Limb (tissue), 2 donors: ENCODE measurements around the gene BABAM2.
"Not testable (repeated sequence)": the region's sequence is repeated elsewhere in the genome, so short reads cannot be mapped to it uniquely, and the experiment has no call there.

Experiments used
- DNase-seq, 2 donors: peaks; one replicate each; pipeline ENCODE4 v3.0.0-alpha.2; 2016; ENCODE audit errors: extremely low spot score in 2 of 2

The BABAM2 gene

DNA sequence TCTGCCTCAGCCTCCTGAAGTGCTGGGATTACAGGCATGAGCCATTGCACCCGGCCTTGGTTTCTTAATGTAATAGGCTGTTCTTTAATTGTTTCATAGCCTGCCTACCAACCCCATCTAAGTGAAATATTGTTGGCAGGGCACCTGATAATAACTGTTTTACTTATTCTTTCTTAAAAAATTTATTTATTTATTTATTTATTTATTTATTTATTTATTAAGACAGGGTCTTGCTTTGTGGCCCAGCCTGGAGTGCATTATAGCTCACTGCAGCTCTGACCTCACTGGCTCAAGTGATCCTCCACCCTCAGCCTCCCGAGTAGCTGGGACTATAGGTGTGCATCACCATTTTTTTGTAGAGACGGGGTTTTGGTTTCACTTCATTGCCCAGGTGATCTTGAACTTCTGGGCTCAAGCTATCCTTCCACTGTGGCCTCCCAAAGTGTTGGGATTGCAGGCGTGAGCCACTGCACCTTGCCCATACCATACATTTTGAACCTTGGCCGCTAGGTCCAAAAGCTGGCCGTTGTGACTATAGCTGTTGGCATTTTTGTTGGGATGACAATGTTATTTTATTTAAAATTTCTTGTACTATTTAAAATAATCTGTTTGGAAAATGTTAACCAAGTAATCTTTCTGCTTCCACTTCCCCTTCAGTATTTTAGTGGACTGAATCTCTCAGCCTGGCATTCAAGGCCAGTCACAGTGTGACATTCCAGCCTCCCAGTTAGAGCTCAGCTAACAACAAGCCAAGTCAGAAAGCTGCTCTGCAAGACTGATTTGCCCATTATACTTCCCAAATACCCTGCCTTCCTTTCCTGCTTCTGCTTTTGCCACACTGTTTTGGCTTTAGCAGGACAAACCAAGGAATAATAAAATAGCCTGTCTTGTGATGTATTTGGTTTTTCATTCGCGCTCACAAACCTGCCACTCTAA, 52.4 kb downstream of the BABAM2 start:
- no peak for DNase-seq

DNA sequence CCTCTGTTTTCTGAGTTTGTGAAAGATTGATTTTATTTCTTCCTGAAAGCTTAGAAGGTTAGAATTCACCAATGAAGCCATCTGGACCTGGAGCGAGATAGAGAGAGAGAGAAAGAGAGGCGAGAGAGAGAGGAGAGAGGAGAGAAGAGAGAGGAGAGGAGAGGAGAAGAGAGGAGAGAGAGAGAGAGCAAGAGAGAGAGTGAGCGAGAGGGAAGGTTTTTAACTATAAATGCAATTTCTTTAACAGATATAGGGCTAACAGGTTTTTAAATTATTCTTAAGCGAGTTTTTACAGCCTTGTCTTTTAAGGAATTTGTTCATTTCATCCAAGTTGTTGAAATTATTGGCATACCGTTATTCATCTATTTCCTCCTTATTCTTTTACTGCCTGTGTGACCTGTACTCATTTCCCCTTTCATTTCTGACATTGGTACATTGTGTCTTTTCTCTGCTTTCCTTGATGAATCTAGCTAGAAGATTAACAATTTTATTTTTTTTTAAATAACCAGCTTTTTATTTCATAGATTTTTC, 56.1 kb downstream of the BABAM2 start:
- no peak for DNase-seq

GRCh38 chr2:27952070-27952469, 61.5 kb downstream of the BABAM2 start:
- DNase-seq, result no peak

DNA sequence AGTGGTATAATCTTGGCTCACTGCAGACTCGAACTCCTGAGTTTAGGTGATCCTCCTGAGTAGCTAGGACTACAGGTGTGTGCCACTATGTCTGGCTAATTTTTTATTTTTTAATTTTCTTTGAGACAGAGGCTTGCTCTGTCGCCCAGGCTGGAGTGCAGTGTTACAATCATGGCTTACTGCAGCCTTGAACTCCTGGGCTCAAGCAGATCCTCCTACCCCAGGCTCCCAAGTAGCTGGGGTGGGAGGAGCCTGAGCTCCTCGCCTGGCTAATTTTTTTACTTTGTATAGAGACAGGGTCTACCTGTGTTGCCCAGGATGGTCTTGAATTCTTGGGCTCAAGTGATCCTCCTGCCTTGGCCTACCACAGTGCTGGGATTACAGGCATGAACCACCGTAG, 62.5 kb downstream of the BABAM2 start:
- no peak for DNase-seq

GRCh38 chr2:27954221-27954673, 63.7 kb downstream of the BABAM2 start:
- DNase-seq, result peak in 1 of 2 donors; percentile 45

GRCh38 chr2:27954771-27955383, 64.3 kb downstream of the BABAM2 start:
- peak; percentile 40 to 70 for DNase-seq

DNA sequence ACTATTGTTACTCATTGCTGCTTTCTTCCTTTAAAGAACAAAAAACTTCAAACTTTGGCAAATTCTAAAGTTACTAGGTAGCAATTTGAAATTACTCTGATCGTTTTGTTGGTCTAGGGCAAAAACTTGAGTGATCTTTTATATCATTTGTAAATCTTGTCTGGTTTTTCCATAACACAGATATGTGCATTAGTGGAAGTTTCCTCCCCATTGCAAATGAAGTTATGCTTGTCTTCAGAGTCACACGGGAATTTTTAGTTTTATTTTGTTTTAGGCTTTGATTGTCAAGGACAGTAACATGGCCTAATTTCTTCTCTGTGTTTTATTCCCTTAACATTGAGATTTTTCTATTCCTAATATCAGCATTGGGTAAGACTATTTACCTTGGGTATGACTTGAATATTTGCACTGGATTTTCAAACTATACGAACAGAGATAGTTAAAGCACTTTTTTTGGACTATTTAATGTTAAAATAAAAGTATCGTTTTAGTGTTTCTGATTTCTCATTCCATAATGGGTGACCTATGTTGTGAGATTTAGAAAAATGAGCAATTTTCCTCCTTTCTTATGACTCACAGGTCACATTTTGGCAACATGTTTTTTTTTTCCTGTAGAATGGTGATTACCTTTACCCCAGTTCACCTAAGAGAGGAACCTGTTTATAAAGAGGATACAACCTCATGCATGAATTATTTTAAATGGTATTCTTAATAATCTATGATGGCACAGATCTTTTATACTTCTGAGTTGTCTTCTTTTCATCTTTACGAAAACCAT, 65.0 kb downstream of the BABAM2 start:
- no peak for DNase-seq

DNA sequence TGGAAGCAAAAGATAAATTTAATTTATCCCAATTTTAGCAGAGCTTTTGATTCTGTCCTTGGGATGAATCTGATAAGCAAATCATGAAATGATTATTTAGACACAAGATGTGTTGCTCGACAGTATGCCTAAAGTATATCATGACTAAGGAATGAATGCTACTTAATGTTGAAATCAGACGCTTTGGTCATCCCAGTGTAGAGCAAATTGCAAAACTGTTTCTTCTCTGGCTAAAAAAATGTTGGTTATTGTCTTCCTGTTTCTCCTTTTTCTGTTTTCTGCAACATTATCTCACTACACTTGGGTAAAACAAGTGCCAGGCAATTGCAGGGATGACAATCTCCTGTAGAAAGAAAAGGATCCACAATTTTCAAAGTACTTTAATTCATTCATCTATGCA, 66.4 kb downstream of the BABAM2 start:
- DNase-seq, result no peak

DNA sequence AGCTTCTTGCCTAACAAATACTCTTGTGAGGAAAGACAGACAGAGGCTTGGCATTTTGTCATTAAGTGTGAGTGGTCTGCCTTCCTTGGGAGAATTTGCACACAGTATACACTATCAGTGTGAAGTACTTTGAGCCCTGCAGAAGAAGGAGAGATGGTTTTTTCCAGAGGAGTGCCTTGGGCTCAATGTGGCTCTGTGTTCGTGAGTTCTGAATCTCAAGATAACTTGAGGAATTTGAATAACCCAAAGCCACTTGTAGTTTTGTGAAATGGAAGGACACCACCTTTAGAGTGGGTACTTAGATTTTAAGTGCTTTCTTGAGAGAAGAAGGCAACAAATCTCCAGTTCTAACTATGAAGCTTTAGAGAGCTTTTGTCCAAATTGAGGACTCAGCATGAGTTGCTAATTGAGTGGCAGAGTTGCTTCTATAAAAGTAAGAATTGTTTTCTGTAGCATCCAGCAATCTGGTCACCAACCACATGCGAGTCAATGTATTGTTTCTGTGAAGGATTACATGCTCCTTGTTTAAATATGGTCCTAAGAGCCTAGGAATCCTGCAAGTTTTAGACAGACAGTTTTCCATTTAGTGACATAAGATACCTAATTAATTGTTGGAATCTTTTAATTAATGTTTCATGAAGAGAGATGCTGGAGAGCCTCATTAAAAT, 68.3 kb downstream of the BABAM2 start:
- no peak for DNase-seq

DNA sequence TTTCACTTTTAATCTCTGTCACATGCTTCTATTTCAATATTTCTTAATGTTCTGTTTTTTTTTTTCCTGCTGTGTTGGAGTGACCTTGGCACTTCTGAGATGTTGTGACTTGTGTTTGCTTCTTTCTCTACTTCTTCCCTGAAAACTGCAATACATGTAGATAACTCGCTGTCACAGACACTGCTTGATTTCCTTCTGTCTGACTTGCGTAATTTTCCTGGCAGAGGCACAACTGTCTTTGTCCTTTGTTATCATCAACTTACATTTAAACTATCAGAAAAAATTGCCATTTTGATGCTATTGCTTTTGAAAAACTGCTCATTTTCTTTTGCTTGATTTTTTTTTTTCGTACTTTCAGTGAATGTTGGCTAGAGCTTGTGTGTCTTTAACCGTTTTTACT, 69.0 kb downstream of the BABAM2 start:
- DNase-seq, result no peak

GRCh38 chr2:27960237-27960912, 69.8 kb downstream of the BABAM2 start:
- DNase-seq, result no peak

- DNase-seq, result no peak
Measured at GRCh38 chr2:27962006-27962405, 71.5 kb downstream of the BABAM2 start.

- no peak for DNase-seq
Measured at GRCh38 chr2:27963472-27963871, 72.9 kb downstream of the BABAM2 start.

DNA sequence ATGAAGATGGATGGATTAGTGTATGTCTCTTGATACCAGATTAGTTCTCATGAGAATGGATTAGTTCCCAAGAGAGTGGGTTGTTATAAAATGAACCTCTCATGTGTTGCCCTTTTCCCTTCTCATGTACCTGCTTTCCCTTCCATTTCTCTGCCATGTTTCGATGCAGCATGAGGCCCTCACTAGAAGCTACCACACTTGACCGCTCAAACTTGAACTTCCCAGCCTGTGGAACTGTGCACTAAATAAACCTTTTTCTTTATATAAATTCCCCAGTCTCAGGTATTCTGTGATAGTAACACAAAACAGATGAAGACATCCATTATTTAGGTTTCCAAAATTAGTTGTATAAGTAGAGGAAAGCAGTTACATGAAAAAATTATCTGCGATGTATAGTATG, 73.5 kb downstream of the BABAM2 start:
- DNase-seq, result no peak

GRCh38 chr2:27965841-27966240, 75.3 kb downstream of the BABAM2 start:
- DNase-seq, result no peak

DNA sequence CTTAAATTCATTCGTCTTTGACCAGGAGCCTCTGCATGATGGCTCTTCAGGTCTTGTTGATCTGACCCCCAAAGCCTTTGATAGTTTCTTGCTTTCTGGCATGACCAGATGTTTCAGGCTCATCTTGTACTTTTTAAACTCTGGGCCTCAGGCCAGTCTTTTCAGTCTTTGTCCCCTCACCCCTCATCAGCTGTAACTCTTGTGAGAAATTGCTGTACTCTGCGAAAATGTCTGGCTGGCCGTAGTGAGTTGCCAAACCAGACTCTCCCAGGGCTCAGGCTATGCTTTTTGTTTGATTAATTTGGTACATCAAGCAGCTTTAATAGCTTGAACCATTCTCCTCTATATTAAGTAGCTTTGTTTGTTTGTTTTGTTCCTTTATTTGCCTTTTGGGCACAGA, 75.9 kb downstream of the BABAM2 start:
- DNase-seq, result peak in 1 of 2 donors; percentile 52

GRCh38 chr2:27967076-27967475, 76.5 kb downstream of the BABAM2 start:
- no peak for DNase-seq

- DNase-seq, result not testable (repeated sequence)
Measured at GRCh38 chr2:27968045-27968444, 77.5 kb downstream of the BABAM2 start.

- not testable (repeated sequence) for DNase-seq
Measured at GRCh38 chr2:27968957-27969356, 78.4 kb downstream of the BABAM2 start.

DNA sequence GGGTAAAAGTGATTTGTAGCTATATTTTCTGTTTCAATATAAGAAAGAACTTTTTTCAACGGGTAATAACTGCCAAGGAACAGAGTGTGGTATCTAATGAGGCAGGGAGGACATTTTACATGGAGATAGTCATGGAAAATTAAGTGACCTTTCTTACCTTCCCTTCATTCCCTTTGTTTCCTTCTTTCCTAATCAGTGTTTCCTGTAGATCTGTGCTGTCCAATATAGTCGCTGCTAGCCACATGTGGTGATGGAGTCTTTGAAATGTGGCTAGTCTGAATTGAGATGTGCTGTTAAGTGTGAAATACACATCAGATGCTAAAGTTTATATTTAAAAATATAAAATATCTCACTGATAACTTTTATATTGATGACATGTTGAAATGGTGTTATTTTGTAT, 81.8 kb downstream of the BABAM2 start:
- DNase-seq, result no peak

GRCh38 chr2:27973592-27973991, 83.1 kb downstream of the BABAM2 start:
- DNase-seq, result no peak
